T-helper 2 cell treated with Interferon-gamma antibody and Interleukin-4, amounts not matched to agents 100 ng/mL and 5 ng/mL, for 36 hours (primary cell): ENCODE measurements around the gene LANCL2. TPM values are rescaled to one million over a fixed set of nuclear protein-coding genes. Genes with fewer than 3 reads are reported as not detected.
"Not testable (repeated sequence)": the region's sequence is repeated elsewhere in the genome, so short reads cannot be mapped to it uniquely, and the experiment has no call there.

Experiments used
- intact Hi-C: fragments of 100-400 bp; cut with micrococcal nuclease; formaldehyde crosslinking; loops from one replicate; pipeline ENCODE4 v1.15.1; 2023
- total RNA-seq: library from RNA; stranded (reverse); gene quantifications from 2 replicates; pipeline ENCODE4 v1.2.3, GENCODE V29; 2022

LANCL2 gene
- total RNA-seq, 1 donor from 2014 or later: 10.6 TPM

GRCh38 chr7:55468495-55468894 lies 103.4 kb downstream of the LANCL2 start:
- intact Hi-C loops: no loop called here

- intact Hi-C loops: no loop called here
These were observed 104.1 kb downstream of the LANCL2 start for GRCh38 chr7:55469271-55469681.

DNA sequence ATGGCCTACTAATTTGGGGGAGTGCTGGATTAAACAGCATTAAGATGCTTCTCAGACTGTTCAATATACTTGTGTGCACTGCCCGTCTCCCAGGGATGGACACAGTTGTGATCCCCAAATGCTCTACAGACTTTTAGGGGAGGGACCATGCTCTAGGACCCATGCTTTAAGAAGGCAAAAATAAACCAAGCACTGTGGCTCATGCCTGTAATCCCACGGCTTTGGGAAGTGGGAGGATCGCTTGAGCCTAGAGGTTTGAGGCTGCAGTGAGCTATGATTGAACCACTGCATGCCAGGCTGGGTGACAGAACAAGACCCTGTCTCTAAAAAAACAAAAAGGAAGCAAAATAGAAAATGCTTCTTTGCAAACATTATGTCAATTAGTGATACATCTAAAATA lies 104.6 kb downstream of the LANCL2 start:
- intact Hi-C loops: no loop called here

GRCh38 chr7:55470261-55470660 lies 105.1 kb downstream of the LANCL2 start:
- intact Hi-C loops: no loop called here

GRCh38 chr7:55471594-55471993 lies 106.5 kb downstream of the LANCL2 start:
- intact Hi-C loops: not testable (repeated sequence)

- intact Hi-C loops: not testable (repeated sequence)
These were observed 107.3 kb downstream of the LANCL2 start for GRCh38 chr7:55472406-55472805.

DNA sequence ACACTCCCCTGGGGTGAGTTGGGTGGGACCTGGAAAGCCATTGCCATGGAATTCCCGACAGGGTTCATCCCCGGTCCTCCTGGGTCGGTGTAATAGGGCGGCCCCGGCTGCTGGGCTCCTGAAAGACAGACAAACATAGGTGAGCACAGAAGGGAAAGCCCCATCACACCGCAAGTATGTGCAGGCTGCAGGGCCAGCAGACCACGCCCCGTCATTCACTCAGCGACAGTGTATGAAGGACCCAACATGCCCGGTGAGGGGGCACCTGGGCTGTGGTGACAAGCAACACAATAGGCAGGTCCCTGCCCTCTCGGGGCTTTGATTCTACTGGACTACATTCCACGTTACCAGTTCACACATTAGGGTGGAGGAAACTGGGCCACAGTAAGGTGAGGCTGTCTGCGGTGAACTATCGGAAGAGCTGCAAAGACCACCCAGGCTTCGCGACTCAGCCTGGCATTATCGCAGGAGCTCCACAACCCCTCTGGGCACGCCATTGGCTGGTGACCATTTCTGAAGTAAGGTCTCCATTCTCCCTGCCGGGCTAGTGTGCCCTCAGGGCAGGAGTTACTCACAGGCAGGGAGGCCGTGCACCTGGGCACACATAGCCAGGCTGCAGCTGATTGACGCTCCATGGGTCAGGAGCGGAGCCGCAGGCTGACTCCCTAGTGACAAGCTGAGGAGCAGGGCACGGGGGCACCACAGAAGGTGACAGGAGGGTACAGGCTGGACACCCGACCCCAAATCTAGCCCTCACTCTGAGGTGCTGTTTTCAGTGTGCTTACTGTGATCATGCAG lies 108.0 kb downstream of the LANCL2 start:
- intact Hi-C loops: no loop called here

- intact Hi-C loops: loop anchor here (2.0 kb wide), 1 partner anchor 61 kb away; no protein-coding TSS in a partner anchor
These were observed 108.8 kb downstream of the LANCL2 start for GRCh38 chr7:55473932-55474331.

DNA sequence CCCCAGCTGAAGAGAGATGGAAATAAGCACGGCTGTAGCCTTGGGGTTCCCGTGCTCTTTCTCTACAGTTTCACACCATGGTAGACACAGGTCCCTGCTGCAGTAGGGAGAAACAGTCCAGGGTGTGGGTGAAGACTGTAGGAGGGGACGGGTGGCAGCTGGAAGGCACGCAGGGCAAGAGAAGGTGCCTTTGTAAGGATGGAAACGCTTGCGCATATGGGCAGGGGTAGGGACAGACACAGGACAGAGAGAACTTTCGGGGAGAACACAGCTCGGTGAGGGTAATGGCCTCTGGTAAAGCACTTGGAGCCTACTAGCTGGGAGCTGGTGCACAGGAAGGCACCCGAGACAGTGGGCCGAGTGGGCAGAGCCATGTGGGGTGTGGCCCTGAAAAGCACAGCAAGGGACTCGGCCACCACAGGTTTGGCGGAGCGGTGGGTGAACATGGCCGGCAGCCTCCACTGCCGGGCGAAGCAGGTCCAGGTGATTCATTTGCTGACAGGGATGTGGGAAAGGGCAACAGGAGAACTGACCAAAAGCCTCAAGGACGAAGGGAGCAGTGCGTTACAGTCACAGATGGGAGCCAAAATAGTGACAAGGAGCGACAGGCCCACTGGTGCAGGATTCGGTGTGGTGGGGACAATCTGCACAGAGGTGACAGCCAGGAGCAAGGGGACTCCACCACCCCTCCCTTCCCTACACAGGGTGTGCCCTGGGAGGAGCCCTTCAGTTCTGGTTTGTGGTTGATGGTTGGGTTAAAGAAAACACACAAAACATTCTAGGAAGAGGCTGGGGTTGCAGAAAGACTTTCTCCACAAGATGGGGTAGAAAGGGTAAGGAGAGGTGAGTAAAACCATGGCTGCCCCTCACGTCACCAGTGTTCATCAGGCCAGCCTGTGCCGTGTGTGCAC lies 110.1 kb downstream of the LANCL2 start:
- intact Hi-C loops: loop anchor here (2.0 to 5.0 kb wide), 2 partner anchors 60 to 97 kb away; partner anchors contain the start of gene VOPP1

DNA sequence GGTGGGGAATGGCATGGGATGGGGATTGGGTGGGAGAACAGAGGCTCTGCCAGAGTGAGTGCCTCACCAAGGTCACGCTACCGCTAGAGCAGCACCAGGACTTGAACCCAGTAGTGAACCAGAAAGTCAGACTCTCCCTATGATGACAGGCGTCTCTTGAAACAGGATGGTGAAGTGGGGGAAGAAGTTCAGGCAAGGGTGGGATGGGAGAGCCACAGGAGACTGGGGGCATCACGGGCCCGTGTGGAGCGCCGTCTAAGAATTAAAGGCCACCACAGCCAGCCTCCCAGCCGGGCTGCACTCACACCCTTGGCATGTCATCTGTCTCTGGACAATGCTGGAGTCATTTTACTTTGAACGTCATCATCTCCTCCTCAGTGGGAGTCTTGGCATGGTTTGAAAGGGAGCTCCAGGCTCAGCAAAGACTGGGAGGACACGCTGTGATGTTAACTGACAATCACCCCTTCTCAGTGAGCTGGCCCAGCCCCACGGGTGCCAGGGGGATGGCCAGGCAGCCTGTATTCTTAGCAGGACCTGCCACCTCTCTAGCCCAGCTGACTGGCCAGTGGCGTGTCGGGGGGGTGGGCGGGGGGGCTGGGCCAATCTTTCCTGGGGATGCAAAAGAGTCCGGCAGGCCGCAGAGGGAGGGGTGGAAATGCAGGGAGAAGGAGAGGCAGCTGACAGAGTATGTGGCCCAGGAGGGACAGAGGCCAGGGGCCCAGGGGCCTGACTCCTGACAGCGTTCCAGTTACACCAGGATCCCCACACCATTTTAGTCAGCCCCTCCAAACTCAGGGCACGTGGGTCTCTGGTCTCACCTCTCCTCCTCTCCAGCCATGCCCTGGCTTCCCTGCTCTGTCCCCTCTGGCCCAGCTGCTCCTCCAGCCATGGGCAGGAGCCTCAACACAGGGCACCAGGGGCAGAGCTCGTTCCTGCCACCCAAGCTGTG lies 111.0 kb downstream of the LANCL2 start:
- intact Hi-C loops: loop anchor here (2.0 to 5.0 kb wide), 2 partner anchors 59 to 96 kb away; partner anchors contain the start of gene VOPP1

GRCh38 chr7:55476852-55477780 lies 112.0 kb downstream of the LANCL2 start:
- intact Hi-C loops: loop anchor here (5.0 kb wide), 1 partner anchor 95 kb away; the partner anchor contains the start of gene VOPP1

GRCh38 chr7:55477781-55478374 lies 112.7 kb downstream of the LANCL2 start:
- intact Hi-C loops: loop anchor here (5.0 kb wide), 1 partner anchor 94 kb away; the partner anchor contains the start of gene VOPP1

- intact Hi-C loops: loop anchor here (5.0 kb wide), 1 partner anchor 94 kb away; the partner anchor contains the start of gene VOPP1
These were observed 113.6 kb downstream of the LANCL2 start for GRCh38 chr7:55478700-55479099.

- intact Hi-C loops: no loop called here
These were observed 116.0 kb downstream of the LANCL2 start for GRCh38 chr7:55481155-55481554.

- intact Hi-C loops: no loop called here
These were observed 117.9 kb downstream of the LANCL2 start for GRCh38 chr7:55483046-55483445.
